Fibroblast of the aortic adventitia (primary cell): ENCODE data around the gene USP6NL. TPM values are rescaled to one million over a fixed set of nuclear protein-coding genes. Genes with fewer than 3 reads are reported as not detected.

Experiments
- DNase-seq: peaks from one replicate; pipeline ENCODE4 v3.0.0-alpha.2; 2010; ENCODE audit warnings: low read depth
- H3K4me3 ChIP-seq: 2 replicates; pipeline ENCODE4 v1.5.1; 2011; ENCODE audit warnings: low read depth, mild to moderate bottlenecking, control low read depth, low read length, moderate library complexity
- CTCF ChIP-seq: IDR thresholded peaks from 2 replicates; pipeline ENCODE4 v1.5.1; 2011; ENCODE audit warnings: mild to moderate bottlenecking, low read length, control low read depth, inconsistent platforms; ENCODE audit not compliant: insufficient read depth
- total RNA-seq: library from RNA; depleted of rRNA; stranded (reverse); fragments of >200 nt; gene quantifications from 2 replicates; pipeline ENCODE4 v1.2.3, GENCODE V29; 2012; ENCODE audit warnings: low replicate concordance

Gene USP6NL
- total RNA-seq, 1 donor, result 15.2 TPM

- no peak overlapping the region for H3K4me3 ChIP-seq
- TF ChIP-seq CTCF, result no peak
- no peak for DNase-seq
Measured at GRCh38 chr10:11444531-11445228, 166.8 kb downstream of the USP6NL start.

- no peak for DNase-seq
- no peak for TF ChIP-seq CTCF
- H3K4me3 ChIP-seq, result no peak overlapping the region
Measured at GRCh38 chr10:11444155-11444530, 167.3 kb downstream of the USP6NL start.

GRCh38 chr10:11443468-11444154 is 167.8 kb downstream of the USP6NL start:
- no peak for DNase-seq
- H3K4me3 ChIP-seq, result no peak overlapping the region
- no peak for TF ChIP-seq CTCF

- TF ChIP-seq CTCF, result no peak
- no peak overlapping the region for H3K4me3 ChIP-seq
- no peak for DNase-seq
Measured at GRCh38 chr10:11442001-11442773, 169.3 kb downstream of the USP6NL start.

GRCh38 chr10:11441151-11441535 is 170.3 kb downstream of the USP6NL start:
- DNase-seq, result no peak
- H3K4me3 ChIP-seq, result no peak overlapping the region
- no peak for TF ChIP-seq CTCF

- TF ChIP-seq CTCF, result no peak
- no peak overlapping the region for H3K4me3 ChIP-seq
- no peak for DNase-seq
Measured at GRCh38 chr10:11440250-11441150, 170.9 kb downstream of the USP6NL start.
